ENCODE results near the gene MBTPS2.

DNA sequence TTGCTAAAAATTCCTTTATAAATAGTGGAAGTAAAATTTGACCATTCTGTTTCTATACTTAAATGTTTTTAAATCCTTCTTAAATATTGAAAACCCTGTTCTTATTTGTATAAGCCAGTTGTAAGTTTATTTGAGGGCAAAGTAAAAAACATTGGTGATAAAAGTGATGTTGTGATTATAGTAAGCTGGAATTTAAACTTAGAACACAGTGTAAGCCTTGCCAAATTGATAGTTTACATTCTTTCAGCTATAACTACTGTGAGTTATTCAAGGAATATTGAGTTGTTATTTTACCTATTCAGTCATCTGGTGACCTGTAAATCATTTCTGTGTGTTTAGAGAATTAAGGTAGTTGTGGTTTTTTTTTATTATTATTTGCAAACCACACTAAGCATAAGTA is 26.0 kb downstream of the MBTPS2 start:
- TF ChIP-seq, protein P1, sequence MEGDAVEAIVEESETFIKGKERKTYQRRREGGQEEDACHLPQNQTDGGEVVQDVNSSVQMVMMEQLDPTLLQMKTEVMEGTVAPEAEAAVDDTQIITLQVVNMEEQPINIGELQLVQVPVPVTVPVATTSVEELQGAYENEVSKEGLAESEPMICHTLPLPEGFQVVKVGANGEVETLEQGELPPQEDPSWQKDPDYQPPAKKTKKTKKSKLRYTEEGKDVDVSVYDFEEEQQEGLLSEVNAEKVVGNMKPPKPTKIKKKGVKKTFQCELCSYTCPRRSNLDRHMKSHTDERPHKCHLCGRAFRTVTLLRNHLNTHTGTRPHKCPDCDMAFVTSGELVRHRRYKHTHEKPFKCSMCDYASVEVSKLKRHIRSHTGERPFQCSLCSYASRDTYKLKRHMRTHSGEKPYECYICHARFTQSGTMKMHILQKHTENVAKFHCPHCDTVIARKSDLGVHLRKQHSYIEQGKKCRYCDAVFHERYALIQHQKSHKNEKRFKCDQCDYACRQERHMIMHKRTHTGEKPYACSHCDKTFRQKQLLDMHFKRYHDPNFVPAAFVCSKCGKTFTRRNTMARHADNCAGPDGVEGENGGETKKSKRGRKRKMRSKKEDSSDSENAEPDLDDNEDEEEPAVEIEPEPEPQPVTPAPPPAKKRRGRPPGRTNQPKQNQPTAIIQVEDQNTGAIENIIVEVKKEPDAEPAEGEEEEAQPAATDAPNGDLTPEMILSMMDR (IDR thresholded peaks at IDR 0.05), result no peak
- TF ChIP-seq POLR2AphosphoS5 (IDR thresholded peaks at IDR 0.05), result no peak
- no peak for TF ChIP-seq POLR2A (IDR thresholded peaks at IDR 0.05; ENCODE audit: low read depth)
